GM21447 (cell line): Measurements from ENCODE around the gene MPZL1.

ENCODE experiments used
- ATAC-seq: cut with Tn5 transposase; IDR thresholded peaks from one replicate; pipeline ENCODE4 v1.9.1; 2021; ENCODE audit not compliant: unreplicated experiment

The MPZL1 gene

DNA sequence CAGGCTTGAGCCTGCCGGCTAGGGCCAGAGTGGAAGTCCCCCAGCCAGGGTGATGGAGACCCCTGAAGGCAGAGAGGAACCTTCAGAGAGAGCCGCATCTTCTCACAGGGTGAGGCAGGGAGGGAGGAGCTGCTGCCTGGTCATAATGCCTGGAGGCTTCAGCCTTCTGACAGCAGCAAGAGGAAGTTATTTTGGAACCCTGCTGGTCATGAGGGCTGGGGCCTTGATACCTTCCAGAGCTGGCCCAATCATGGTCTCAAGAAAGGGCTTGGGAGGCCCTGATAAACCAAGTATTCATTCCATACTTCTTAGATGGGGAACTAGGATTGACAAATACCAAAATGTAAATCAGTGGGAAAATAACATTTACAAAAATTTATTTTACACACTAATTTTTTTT, 26.6 kb upstream of the MPZL1 start:
- no peak for ATAC-seq

DNA sequence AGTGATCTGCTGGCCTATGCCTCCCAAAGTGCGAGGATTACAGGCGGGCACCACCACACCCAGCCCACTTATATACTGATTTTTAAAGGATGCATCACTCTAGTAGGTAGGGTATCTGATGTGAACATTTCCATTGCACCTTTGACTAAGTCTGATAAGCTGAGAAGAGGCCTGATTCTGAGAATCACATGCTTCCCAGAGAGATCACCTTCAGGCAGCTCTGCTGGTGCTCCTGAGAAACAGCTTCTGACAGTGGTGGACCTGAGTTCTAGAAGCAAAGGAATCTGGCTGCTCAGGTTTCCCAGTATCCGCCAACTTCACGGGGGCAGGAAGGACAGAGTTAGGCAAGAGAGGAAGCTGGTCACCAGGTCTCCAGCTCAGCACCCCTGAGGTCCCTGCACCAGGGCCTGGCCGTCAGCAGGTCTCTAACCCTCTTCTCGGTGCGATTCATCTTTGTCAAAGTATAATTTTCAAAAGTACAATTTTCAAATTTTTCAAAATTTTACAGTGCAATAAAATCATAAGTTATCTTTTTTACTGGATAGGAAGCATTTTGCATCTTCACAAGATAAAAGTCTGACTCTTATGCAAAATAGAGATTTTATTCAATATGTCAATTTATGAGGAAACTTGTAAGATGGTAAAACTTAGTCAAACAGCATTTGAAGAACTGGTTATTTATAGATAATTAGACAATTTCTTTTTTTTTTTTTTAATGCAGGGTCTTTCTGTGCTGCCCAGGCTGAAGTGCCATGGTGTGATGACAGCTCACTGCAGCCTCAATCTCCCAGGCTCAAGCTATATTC, 25.8 kb upstream of the MPZL1 start:
- ATAC-seq: no peak

DNA sequence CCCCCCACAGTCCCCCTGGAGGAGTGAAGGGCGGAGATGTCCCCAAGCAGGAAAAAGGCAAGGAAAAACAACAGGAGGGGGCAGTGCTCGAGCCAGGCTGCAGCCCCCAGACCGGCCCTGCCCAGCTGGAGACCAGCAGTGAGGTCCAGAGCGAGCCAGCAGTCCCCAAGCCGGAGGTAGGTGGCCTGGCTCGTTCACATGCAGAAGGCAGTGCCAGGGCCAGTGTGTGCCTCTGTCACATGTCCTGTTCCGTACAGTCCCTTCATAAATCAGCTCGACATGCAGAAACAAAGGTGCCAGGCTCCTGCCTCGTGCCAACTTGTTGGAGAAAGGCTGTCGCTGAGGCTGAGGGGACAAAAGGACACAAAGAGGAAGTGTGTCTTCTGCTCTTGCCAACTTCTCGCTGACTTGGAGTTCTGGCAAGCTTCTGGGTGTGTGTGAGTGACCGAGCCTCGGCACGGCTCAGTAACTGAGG, 24.1 kb upstream of the MPZL1 start:
- ATAC-seq: no peak

DNA sequence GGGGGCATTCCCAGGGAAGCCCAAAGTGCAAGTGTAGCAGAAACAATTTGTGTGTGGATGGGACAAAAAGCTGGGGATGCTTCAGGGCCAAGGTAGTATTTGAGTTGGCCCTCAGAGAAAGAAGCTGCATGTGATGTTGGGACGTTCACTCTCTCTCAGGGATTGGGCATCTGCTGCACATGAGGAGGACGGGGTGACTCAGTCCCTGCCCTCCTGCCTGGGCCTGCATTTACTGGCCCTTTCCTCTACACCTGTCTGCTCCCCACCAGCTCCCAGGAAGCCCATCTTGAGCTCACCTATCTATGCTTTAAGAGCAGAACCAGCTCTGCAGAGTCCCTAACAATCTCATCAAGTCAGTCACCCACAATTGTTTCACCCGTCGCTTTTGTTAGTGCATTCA, 23.5 kb upstream of the MPZL1 start:
- no peak for ATAC-seq

DNA sequence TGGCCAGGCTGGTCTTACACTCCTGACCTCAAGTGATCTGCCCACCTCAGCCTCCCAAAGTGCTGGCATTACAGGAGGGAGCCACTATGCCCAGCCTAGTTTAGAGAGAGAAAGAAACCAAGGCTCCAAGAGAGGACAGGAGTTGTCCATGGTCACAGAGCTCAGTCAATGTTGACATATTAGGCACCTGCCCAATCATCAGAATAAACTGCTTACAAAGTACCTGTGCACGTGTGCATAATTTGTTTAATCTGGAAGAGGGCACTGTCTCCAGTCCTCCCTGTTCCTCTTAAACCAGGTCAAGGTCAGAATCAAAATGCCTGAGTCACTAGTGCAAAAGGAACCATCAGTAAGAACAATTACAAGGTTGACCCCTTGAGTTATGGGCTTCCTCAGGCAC, 20.3 kb upstream of the MPZL1 start:
- ATAC-seq: no peak

DNA sequence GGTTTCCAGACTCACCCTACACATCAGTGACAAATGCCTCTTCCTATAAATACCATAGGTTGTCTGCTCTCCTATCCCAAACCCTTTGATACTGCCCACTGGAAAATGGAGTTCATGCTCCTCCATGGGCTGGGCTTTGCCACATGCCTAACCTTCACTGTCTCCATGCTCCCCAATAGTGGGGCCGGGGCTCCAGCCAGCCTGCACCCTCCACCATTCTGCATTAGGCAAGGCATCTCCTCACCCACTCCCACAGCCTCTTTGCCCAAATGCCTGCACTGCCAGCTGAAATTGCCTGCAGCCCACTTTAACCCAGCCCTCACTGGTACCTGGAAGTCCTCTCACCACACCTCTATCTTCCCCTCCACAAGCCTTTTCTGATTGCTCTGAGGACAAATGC, 18.2 kb upstream of the MPZL1 start:
- no peak for ATAC-seq

DNA sequence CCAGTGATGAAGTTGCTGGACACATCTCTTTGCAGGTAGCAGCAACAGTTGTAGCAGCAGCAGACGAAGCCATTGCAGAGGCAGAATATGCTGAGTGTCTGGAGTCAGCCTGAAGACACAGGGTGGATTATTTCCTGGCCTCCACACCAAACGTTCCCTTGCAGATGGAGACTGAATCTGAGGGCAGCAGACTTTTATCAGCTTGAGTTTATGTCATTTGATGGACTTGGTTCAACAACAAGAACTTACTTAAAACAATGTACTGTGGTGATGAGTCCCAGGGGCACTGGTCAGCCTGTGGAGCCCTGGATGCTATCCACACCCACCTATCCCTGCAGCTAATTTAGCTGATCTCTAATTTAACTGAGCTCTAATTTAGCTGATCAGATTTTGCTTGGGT, 17.1 kb upstream of the MPZL1 start:
- no peak for ATAC-seq

DNA sequence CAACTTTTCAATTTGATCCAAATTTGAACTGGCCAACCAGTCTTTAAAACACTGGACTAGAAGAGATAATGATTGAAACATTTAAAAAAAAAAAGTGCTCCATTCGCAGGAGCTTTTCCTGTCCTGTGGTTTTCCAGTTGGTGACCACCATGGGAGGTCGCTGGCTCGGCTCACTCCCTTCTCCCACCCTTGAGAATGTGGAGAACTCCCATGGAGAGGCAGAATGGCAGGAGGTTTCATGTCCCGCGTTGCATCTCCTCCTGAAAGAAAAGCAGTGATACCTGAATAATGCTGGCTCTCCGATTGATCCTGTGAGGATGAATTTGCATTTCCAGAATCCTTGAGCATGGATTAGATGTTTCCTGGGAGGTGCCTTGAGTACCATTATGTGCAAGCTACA, 16.5 kb upstream of the MPZL1 start:
- ATAC-seq: no peak

DNA sequence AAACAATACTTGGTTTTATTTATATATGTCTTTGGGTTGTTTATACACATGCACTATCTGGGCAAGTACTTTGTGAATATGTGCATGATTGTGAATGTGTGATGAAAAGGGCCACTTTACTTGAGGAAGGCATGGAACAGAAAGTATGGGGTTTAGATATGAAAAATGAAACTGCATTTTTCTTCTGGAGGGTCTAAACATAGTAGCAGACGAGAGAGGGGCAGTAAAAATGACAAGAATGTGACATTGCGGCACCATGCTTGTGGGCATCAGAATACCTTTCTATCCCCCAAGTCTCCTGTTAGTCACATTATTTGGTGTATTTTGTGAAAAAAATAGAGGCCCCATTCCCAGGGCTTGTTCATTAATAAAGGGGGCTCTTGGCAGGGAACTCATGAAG, 15.4 kb upstream of the MPZL1 start:
- no peak for ATAC-seq

DNA sequence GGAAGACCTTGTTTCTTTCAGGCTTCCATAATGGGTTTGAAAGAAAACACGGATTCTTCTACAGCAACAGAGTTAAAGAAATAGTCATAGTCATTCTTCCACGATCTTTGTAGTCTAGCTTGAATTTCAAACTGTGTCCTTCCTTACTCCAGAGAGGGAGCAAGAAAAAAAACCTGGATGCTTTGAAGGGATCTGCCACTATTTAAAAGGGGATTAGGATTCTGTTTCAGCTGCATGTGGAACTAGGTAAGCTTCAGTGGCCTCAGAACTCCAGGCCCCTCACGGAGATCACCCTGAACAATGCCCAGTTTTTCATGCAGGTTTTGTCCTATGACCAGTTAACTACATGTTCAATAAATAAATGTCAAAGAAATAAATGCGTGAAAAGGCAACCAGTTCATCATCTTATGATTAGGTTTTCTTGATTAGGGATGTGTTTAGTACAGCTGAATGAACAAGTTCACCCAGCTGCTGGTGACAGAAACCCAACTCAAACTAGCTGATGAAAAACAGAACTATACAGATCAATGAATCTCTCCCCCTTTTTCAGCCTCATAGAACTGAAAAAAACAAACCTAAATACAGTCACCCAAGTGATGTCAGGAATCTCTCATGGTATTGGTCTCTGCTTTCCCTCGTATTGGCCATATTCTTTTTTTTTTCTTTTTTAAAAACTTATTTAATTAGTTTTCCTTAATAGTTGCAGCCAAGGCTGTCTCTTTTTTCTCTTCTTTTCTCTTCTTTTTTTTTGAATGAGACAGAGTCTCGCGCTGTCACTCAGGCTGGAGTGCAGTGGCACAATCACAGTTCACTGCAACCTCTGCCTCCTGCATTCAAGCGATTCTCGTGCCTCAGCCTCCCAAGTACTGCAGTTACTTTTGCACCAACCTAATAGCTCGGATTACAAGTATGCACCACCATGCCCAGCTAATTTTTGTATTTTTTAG, 14.6 kb upstream of the MPZL1 start:
- no peak for ATAC-seq

DNA sequence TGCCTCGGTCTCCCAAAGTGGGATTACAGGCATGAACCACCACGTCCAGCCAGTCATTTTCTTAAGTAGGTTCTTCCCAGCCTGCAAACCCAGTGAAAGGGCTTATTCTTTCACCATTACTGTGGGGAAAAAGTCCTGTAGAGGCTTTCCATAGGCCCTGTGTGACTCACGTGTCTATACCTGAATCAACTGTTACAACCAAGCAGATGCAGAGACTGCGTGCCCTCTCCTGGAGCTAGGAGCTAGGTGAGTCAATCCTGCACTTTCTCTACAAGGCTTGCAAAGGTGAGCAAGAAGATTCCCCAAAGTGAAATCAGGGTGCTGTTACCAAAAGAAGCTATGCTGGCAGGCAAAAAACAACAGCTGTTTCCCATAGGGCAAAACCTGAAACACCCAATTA, 13.8 kb upstream of the MPZL1 start:
- no peak for ATAC-seq

DNA sequence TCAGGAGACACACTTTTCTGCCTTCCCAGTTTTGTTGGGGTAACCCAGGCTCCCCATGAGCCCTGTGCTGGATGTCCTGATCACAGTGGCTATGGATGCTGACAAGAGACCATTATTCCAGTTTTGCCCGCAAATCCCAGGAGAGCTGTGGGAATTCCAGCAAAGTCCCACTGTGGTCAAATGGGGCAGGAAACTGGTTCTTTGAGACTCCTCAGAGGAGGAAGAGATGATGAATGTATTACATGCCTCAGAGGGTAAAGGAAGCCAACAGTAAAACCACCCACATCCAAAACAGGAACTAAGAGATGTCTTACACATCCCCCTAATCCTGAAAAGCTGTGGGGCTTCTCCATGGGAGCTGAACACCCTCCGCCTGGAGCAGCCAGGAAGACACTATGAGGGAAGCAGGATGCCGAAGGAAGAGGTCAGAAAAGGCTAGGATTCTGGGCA, 12.8 kb upstream of the MPZL1 start:
- ATAC-seq: peak; percentile 44

DNA sequence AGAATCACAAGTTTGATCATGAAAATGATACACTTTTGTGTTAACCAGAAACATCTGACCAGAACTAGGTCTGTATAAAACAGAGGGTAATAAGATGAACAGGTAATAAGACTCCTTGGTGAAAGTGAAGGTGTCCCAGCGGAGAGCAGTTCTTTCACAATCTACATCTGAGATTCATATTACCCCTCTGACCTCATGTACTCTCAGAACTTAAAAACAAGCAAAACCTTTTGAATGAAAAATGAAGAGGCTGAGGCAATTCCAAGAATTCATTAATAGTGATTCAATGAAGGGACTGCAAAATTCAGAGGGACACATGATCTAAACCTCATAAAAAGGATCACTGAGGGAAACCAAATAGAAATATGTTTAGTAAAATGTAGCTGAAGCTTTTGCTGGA, 10.9 kb upstream of the MPZL1 start:
- ATAC-seq: no peak

DNA sequence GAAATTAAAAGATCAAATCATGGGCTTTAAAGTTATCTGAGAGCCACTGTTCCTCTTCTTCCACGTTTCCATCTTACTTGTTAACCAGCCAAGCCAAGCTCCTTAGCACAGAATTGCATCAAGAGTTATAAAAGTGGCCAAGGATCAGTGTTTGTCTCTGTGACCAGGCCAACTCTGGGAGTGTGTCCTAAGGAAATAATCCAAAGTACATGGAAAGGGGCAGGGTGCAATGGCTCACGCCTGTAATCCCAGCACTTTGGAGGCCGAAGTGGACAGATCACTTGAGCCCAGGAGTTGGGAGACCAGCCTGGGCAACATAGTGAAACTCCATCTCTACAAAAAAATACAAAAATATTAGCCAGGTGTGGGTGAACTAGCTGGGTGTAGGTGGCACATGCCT, 10.0 kb upstream of the MPZL1 start:
- ATAC-seq: no peak

DNA sequence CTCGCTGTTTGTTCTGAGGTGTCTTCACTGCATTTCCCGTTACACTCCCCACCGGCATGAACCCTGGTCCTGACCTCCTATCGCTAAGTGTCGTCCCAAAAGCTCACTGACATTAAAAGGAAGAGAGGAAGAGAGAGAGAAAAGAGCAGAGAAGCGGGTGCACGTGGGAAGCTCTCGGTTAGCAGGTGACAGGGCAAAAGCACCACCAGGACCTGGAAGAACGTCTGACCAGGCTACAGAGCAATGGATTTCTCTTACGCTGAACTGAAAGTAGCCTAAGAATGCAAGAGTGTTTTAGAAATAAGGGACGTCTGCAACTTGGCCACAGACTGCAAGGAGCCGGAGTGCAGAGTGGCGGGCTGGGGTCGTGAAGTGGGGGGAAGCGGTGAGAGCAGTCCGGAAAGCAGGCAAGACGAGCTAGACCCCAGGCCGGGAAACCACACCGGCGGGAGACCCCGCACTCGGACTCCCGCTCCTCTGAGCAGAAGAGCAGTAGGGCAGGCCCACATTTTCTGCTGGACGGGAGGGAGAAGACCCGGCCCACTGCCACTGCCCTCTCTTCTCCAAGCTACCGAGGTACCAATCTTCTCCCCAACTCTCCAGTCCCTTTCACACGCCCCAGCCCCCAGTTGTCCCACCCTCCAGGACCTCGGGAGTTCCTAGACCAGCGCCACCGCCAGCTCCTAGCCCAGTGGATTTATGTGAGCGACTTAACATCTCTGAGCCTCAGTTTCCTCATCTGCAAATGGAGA, 8.3 kb upstream of the MPZL1 start:
- ATAC-seq: no peak

DNA sequence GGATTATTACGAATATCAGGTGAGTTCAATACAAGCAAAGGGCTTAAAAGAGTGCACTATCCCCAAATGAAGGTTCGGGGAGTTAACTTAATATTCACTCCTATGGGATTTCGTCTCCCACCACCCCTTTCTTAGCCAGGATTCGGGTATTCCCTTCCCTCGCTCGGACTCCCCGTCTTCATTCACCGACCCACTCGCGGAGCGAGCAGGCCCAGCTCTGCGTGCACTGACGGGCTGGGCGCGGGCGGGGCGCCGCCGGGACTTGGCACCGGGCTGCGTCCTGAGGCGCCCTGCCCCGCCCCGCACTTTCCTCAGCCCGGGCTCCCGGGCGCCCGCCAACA, 7.7 kb upstream of the MPZL1 start:
- ATAC-seq: peak; percentile 41

DNA sequence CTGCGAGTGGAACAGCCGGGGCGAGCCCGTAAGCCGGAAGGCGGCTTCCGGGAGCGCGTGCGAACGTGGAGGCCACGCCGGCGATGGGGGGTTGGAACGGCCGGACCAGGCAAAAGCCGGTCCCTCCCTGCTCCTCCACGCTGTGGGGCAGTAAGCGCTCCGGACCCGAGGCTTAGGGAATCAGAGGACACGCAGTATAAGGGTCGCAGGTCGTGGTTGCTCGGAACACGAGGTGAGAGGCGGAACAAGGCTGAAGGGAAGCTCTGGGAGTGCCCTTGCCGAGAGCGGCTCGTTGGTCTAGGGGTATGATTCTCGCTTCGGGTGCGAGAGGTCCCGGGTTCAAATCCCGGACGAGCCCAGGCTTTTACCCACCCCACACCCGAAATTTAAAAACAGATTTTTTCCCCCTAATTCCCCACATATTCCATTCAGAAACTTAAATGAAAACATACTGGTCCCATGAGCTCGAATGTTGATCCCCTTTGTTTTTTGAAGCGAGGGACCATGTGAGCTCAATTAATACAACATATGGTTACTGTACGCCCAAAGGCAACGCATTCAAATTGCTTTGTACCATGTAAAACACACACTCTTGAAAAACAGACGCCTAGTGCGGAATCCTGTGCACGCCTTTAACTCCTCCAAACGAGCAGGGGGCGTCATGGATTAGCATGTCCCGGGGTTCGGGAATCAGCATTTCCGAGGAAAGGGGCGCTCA, 7.2 kb upstream of the MPZL1 start:
- peak; percentile 44 for ATAC-seq

DNA sequence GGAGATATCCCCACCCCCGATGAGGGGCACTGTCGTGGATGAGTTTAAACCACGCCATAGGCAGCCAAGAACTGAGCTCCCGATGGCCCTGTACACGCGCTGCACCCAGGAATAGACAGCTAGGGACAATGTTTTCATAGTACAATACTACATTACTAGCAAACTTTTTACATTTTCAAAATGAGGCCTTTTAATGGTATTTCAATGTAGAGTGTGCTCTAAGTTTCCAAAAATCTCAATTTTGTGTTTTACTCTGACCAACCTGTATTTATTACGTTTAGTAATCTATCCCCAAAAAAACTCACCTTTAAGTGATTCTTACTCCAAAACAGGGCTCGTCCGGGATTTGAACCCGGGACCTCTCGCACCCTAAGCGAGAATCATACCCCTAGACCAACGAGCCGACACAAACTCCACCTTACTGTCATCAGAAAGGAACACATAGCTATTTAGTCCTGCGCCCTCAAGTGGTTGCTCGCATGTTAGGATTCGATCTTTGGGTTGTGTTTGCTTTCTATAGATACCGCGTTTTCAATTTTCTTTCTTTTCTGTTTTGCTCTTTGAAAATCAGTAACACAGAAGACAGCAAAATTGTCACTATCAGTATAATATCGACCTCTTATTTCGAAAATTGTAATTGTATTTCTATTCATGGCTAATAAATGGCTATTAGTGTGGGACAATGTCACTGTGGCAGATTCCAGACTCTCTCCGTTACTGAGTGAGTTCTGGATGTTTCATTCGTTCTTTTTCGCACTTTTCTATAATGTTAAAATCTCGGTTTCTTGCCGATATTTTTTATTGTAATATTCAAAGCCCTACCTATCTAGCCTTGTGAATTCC, 6.4 kb upstream of the MPZL1 start:
- ATAC-seq: peak; percentile 43

DNA sequence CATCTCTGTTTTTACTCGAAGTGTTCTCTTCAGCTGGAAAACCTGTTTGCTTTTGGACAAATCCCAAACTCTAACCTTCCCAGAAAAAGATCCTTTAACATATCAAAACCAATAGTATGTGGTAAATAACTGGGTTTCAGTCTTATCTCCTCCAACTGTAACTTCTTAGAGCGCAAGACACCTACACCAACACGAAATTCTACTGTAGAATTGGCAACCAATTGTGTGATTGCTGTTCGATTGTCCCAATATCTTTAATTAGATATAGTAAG, 5.8 kb upstream of the MPZL1 start:
- no peak for ATAC-seq

DNA sequence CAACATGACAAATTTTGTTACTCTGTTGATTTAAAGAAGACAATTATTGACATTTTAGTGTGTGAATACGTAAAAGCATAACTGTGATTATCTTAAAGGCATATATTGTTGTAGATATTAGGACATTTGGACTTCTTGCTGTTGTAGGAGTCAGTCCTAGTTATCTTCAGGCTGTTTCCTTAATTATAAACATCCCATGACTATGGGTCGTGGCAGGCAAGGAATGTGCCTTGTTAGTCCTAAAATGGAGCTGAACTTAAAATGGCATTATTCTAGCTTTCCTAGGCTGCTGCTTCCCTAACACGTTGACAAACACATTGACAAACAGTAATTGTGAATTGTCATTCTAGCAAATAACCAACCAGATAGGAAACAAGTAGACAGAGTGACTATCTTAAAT, 4.4 kb upstream of the MPZL1 start:
- ATAC-seq: no peak
